ENCODE results near the gene PDIA4.
"Not testable (repeated sequence)": the region's sequence is repeated elsewhere in the genome, so short reads cannot be mapped to it uniquely, and the experiment has no call there.

PDIA4 gene

DNA sequence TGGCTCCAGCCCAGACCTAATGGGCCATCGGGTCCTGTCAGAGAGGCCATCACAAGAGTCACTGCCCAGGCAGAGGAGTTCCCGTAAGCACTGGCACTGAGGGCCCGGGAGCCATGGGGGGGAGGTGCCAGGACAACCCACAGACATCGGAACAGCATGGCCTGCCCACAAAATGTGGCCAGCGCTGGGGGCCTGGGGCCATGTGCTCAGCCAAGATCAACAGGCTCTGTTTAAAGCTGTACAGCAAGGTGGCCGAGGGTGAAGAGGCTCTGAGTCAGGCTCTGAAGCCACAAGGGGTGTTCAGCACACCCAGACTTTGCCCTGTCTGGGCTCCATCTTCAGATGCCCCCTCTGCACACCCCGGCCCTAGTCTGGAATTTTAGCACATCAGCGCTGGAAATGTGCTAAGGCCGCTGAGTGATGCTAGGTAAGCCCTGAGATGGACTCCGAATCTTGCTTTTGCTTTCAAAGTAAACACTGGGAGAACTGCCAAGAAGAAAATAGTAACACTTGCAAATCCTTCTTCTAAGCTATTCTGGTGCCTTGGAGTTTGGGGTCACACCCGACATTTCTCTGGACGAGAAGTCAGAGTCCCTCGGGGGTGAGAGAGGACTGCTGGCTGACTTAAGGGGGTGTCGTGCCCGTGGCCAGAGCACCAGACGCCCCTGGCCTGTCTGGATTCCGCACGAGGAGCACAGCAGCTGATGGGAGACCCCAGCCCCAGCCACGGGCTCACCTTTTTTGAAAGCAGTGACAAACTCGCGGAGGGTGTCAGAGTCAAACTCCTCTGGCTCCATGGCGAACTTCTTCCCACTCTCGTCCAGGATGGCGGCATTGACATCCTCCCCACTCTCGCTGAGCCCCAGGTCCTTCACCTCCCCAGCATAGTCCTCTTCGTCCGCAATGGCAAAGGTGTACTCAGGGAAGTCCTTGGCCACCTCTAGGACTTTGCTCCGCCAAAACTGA lies 23.6 kb downstream of the PDIA4 start:
- in situ Hi-C loops (cut with HindIII; ENCODE audit: low sequenced_read_pairs) = loop anchor here (10.0 kb wide), 1 partner anchor 60 kb away; no protein-coding TSS in a partner anchor

DNA sequence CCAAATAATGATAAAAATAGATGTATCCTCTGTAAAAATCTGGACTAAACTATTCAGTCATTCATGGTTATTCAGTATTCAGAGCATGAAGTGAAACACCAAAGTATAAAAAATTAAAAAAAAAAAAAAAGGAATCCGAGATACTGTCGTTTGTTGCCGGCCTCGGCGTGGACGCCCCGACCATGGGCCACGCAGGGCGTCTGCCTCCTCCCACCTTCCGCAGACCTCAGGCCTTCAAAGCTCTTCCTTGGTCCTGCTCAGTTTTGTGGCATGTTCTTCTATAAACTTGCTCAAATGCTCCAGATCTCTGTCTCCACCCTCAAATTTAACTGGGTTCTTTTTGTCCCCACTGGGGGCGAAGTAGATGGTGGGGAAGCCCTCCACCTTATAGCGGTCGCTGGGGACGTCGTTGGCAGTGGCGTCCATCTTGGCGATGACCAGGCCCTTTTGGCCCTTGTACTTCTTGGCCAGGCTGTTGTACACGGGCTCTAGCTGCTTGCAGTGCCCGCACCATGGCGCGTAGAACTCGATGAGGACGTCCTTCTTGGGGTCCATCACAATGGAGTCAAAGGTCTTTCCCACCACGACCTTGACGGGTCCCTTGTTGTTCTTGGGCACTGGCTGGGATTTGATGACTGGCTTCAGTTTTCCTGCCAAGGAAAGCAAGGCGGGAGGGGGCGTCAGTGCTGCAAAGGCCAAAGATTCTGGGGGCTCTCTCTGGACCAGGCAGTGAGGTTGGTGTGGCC lies 24.6 kb downstream of the PDIA4 start:
- in situ Hi-C loops (cut with HindIII; ENCODE audit: low sequenced_read_pairs) = loop anchor here (10.0 kb wide), 1 partner anchor 61 kb away; no protein-coding TSS in a partner anchor

DNA sequence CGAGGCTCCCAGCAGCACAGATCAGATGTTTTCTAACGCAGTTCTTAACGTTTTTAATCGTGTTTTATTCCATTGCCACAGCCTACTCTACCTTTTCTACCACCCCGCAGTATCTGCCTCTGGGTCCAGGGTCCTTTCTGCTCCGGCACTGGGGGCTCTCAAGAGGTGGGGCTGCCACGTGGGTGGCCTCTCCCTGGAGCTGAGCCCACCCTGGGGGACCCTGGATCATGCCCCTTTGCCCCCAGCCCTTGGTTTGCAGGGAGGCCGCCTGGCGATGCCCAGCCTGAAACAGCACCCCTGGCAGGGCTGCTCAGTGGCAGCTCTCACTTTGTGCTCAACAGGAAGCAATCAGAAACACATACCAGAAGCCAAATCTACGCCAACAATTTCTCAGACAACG lies 25.3 kb downstream of the PDIA4 start:
- in situ Hi-C loops (cut with HindIII; ENCODE audit: low sequenced_read_pairs) = loop anchor here (10.0 kb wide), 1 partner anchor 62 kb away; no protein-coding TSS in a partner anchor

DNA sequence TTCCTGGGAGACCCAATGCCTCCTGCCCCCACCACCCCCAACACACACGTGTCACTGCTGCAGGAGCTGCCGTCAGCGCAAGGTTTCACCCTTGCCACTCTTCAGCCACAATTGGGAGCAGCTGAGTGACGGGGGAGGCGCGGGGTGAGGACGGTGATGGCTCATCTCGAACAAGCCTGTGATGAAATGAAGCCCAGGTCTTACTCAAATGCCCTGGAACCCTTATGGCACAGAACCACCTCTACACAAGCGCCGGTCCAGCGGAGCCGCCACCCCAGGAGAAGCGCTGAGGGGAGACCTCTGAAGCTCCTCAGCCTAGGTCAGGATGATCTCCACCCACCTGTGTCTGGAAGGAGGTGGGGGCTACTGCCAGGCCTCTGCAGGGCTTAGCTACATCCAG lies 25.7 kb downstream of the PDIA4 start:
- in situ Hi-C loops (cut with HindIII; ENCODE audit: low sequenced_read_pairs) = loop anchor here (10.0 kb wide), 1 partner anchor 62 kb away; no protein-coding TSS in a partner anchor

DNA sequence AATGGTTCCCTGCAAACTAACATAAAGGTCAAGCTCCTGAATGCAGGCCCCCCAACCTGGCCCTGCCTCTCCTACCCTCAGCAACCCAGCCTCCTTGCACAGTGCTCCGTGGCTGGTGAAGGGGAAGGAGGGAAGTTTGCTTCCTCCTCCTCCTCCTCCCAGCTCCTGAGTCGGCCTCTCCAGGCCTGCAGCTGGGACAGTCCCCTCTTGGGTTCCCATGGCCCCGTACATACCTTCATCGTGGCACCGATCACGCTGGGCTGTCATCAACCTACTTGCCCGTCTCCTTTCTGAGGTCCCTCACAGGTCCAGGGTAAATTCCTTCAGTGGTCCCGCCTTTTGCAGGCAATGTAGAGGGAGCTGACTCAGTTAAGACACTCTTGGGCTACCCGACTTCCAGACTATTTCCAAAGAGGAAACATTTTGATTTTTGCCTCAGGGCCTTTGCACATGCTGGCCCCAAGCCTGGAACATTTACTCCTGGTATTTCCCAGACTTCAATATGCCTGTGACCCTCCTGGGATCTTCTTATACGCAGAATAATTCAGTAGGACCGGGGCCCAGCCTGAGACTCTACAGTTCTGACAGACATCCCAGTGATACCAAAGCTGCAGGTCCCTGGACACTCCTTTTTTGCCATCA lies 26.8 kb downstream of the PDIA4 start:
- in situ Hi-C loops (cut with HindIII; ENCODE audit: low sequenced_read_pairs) = loop anchor here (10.0 kb wide), 1 partner anchor 63 kb away; no protein-coding TSS in a partner anchor

DNA sequence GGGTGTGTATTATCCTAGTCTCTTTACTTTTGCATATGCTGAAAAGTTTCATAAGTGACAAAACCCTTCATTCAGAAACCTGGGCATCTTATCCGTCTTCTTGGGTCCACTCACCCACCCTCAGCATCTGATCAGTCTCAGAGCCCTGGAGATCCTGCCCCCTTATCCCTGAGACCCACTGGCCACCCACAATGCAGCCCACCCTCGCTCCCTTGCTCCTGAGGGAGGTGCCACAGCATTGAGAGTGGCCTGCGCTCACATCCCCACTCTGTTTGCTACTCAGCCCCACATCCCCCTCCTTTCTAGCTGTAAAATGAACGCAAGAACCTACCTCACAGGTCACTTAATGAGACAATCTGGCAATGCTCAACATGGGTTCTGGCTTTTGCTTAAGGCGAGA lies 27.3 kb downstream of the PDIA4 start:
- in situ Hi-C loops (cut with HindIII; ENCODE audit: low sequenced_read_pairs) = loop anchor here (10.0 kb wide), 1 partner anchor 64 kb away; no protein-coding TSS in a partner anchor

DNA sequence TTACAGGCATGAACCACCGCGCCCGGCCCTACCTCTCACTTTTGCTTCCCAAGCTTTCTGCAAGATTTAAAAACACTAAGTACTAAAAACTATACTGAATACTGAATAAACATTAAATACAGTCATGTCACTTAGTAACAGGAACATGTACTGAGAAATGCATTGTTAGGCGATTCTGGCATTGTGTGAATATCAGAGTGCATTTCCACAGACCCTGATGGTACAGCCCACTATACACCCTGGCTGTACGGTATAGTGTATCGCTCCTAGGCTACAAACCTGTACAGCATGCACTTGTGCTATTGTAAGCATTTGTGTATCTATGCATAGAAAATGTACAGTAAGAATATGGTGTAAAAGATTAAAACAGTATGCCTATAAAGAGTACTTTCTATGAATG lies 29.1 kb downstream of the PDIA4 start:
- in situ Hi-C loops (cut with HindIII; ENCODE audit: low sequenced_read_pairs) = no loop called here

DNA sequence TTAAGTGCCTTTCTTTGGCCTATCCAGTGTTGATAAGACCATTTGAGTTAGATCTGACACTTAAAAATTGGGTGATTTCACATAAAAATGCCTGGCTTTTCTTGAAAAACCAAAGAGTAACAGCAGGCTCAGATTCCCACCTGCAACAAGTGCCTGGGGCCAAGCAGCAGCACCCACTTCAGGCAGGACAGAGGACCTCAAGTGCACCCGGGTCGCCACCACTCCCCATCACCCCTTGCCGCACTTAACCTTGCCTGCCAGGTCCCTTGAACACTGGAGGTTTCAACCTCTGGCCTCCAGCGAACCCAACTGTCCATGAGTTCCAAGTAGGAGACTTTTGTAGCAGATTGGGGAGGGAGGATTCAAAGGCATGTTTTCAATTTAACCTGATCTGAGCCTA lies 30.8 kb downstream of the PDIA4 start:
- in situ Hi-C loops (cut with HindIII; ENCODE audit: low sequenced_read_pairs) = no loop called here

DNA sequence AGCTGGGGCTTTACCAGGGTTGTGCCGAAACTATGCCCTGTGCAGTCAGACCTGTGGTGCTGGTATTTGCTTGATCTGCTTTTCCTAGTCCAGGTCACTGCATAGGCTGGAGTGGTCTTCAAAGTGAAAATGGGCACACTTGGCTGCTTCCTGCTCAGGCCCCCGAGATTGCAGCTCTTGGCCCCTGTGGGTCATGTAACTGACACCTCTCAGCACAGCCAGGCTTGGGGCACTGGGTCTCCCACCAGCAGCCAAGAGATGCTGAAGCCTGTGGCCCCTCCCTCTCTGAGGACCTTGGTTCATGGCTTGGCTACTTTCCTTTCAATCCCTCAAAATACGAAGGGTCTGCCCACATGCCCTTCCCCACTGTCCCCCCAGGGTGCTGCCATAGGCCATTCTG lies 33.7 kb downstream of the PDIA4 start:
- in situ Hi-C loops (cut with HindIII; ENCODE audit: low sequenced_read_pairs) = no loop called here

DNA sequence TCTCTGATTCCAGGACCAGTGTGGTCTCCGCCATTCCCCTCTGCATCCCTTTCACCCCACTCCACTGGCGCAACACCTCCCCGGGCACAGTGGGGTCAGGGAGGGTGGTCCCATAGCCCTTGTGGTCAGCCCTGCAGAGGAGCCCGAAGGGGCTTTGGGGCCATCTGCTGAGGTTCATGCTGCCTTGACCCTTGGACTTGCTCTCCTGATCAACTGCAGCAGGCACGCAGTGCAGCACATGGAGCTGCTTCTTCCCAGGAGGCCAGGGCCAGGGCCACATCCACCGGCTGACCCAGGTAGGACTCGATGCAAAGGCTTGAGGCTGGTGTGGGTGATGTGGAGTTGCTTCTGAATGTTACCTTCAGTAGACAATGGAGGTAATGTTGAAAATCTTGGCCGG lies 35.1 kb downstream of the PDIA4 start:
- in situ Hi-C loops (cut with HindIII; ENCODE audit: low sequenced_read_pairs) = no loop called here

DNA sequence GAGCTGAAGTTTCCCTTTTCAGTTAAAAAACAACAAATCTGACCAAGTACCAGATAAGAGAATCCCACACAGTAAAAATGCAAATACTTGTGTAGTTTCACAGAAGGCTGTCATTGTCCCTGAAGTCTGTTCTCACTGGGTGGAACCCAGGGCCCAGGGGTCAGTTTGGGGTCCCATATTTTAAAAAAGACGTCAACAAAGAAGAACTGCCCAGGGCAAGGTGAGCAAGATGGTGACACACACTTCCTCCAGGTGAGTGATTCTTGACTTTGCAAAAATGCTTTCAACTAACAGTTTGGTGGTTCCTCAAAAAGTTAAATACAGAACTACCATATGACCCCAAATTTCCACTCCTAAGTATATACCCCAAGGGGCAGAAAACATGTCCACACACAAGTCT lies 36.8 kb downstream of the PDIA4 start:
- in situ Hi-C loops (cut with HindIII; ENCODE audit: low sequenced_read_pairs) = no loop called here

DNA sequence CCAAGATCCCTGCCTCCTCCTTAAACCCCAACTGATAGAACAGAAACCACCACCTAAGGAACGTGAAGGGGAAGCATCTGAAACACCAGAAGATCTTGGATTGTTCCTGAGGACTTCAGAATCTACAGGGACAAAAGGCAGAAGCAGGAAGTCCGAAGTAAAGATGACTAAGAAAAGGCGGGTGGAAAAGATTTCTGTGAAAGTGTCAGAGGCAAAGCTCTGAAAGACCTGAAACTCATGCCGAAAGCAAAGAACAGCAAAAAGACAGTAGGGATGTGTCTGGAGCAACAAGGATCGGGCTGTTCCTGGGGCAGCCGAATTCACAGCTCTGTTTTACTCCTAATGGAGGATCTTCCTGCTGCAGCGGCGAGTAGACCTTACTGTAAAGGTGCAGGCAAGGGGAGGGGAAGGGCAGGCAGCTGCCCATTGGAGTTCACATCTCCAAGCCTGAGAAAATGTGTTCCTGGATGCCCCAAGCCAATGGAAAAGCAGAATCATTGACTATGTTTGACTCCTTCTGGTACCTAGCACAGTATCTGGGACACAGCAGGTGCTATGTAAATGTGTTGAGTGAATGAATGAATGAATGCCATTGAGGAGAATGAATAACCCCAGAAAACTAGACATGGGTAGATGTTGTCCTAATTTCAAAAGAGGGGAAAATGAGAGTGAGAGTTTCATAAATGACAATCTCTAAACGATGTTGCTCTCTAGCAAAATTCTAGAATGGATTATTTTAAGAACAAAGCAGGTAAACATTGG lies 40.4 kb downstream of the PDIA4 start:
- in situ Hi-C loops (cut with HindIII; ENCODE audit: low sequenced_read_pairs) = no loop called here

DNA sequence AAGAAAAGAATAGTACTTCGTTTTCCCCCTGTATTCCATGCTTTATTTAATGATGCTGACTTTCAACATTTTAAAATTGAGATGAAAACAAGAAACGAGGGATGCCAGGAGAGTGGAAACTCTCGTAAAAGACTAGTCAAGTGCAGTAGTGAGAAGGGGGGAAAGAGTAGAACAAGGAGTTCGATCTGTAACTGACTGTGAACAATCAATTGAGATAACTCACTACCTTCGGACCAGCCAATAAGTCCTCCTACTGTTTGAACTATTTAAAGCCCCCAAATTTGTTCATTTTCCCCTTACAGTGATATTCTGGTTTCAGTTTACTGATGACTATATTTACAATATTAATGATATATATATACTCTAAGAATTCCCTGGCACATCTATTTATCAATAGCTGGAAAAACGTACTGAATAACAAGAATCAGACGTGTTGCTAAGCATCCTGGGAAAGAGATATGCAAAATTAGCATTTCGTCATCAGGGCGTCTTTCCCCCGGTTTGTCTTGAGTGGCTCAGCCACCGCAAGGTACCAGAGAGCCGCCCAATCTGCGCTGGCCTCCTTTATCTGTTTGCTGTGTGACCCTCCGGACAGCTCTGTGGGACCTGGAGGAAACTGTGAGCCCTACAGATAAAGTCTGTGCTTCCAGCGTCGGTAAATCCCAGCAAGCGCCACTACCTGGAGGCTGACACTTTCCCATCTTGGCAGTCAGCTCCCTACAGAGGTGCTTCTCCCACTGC lies 41.1 kb downstream of the PDIA4 start:
- in situ Hi-C loops (cut with HindIII; ENCODE audit: low sequenced_read_pairs) = no loop called here

DNA sequence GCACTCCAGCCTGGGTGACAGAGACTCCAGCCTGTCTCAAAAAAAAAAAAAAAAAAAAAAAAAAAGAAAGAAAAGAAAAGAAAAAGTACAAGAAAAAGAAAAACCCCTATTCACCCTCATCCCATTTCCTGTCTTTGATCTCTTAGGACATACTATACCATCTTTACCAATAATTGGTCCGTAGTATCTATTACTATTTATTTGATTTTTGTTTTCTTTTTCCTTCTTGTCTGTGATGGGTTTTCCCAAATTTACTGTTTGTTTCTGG lies 41.6 kb downstream of the PDIA4 start:
- in situ Hi-C loops (cut with HindIII; ENCODE audit: low sequenced_read_pairs) = no loop called here

DNA sequence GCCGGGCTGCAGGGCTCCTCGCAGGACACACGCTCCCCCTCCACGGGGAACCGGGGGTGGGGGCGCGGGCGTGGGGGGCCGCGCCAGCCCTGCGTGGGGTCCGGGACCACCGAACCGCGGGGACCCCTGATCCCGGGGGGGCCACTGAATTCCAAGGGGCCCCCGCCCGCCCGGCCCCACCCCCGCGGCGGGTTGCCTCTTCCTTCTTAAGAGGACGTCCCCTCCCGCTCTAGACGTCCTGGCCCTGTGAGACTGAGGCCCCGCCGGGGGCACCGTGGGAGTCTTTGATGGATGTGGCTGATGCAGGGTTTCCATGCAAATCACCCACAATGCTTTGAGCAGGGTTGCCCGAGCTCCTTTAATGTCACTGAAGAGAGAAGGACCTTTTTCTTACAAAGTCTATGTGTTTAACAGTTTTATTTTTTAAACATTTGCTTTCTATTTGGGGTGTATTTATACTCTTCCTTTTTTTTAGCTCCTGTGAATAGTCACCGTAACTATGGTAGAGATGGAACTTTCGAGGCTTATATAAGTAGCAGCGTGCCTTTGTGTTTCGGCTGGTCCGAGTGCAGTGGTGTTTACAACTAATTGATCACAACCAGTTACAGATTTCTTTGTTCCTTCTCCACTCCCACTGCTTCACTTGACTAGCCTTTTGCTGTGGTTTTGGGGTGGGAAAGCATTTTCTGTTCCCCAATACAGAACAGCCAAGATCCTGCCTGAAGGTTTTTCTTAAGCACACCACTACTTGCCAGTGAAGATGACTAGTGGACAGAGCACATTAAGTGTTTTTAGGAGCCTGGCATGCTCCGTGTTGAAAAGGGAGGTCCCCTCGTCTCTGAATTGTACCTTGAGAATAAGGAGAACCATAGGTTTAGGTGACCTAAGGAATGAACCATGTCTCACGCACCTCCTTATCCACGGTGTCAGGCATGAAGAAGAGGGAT lies 44.8 kb downstream of the PDIA4 start:
- in situ Hi-C loops (cut with HindIII; ENCODE audit: low sequenced_read_pairs) = loop anchor here (5.0 kb wide), 1 partner anchor 281 kb away; no protein-coding TSS in a partner anchor

DNA sequence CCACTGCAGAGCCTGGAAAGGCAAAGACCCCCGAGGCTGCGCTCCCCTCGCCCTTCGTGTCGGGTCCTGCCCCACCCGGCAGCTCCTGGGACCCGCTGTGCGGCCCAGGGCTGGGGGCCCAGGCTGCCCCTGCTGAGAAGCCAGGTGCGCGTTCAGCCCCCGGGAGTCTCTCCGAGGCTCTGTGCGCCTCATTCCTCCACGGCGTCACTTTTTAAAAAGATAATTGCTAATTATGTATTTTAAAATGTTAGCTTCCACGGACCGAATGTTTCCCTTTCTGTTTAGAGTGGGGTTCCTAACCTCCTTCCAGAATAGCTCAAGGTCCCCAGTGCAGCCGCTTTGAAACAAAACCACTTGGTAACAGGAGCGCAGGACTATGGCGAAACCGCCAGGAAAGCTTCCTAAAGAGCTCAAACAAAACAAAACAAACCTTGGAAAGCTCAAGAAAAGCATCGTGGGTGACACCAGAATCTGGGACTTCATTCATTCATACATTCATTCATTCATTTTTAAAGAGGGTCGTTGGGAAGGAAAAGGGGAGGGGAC lies 45.6 kb downstream of the PDIA4 start:
- in situ Hi-C loops (cut with HindIII; ENCODE audit: low sequenced_read_pairs) = loop anchor here (5.0 kb wide), 1 partner anchor 280 kb away; no protein-coding TSS in a partner anchor

DNA sequence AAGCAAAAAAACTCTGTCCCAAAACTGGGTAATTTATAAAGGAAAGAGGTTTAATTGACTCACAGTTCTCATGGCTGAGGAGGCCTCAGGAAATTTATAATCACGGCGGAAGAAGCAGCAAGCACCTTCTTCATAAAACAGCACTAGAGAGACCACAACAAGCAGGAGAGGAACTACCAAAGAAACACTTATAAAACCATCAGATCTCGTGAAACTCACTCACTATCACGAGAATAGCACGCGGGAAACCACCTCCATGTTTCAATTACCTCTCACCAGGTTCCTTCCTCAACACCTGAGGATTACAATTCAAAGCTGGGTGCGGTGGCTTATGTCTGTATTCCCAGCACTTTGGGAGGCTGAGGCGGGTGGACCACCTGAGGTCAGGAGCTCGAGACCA lies 48.5 kb downstream of the PDIA4 start:
- in situ Hi-C loops (cut with HindIII; ENCODE audit: low sequenced_read_pairs) = loop anchor here (5.0 kb wide), 1 partner anchor 278 kb away; no protein-coding TSS in a partner anchor

DNA sequence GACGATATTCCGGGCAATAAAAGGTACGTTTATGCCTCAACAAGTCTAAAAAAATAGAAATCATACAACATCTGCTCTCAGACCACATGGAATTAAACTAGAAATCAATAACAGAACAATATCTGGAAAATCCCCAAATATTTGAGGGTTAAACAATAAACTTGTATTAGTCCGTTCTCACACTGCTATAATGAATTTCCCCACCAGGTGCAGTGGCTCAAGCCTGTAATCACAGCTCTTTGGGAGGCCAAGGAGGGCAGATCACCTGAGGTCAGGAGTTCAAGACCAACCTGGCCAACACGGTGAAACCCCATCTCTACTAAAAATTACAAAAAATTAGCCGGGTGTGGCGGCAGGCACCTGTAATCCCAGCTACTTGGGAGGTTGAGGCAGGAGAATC lies 49.2 kb downstream of the PDIA4 start:
- in situ Hi-C loops (cut with HindIII; ENCODE audit: low sequenced_read_pairs) = not testable (repeated sequence)
